GM12891 (cell line): ENCODE measurements around the gene CT83.

Experiments
- PAX5 ChIP-seq: IDR thresholded peaks from 2 replicates; pipeline ENCODE4 v1.6.1; 2011; ENCODE audit warnings: low read length, moderate library complexity, mild to moderate bottlenecking; ENCODE audit not compliant: insufficient read depth, severe bottlenecking
- POLR2A ChIP-seq: IDR thresholded peaks from 2 replicates; pipeline ENCODE4 v1.6.1; 2011; ENCODE audit warnings: low read depth, low read length, control low read depth
- POLR2AphosphoS5 ChIP-seq: IDR thresholded peaks from 2 replicates; pipeline ENCODE4 v1.6.1; 2011; ENCODE audit warnings: low read depth, low read length, control low read depth
- POU2F2 ChIP-seq: IDR thresholded peaks from 2 replicates; pipeline ENCODE4 v1.6.1; 2011; ENCODE audit warnings: low read depth, mild to moderate bottlenecking, control low read depth, low read length, moderate library complexity
- SPI1 ChIP-seq: IDR thresholded peaks from 2 replicates; pipeline ENCODE4 v1.6.1; 2011; ENCODE audit warnings: low read depth, low read length, control low read depth
- TAF1 ChIP-seq: IDR thresholded peaks from 2 replicates; pipeline ENCODE4 v1.6.1; 2011; ENCODE audit warnings: low read depth, low read length, control low read depth

DNA sequence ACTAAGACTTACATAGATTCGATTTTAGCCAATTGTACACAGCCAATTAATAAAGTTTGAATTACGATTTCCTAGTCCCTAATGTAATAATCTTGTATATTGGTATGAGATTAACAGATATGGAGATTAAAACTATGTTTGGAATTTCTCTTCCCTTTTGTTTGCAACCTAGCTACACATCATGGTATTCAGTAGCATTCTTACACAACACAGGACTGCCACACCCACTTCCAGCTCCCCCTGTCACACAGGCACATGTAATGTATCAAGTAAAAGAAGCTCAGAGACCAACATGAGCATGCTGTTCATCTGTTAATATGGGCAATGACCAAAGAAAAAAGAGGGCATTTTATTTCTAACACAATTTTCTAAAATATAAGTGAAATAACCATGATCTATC lies 13.6 kb downstream of the CT83 start:
- no peak for TF ChIP-seq POLR2A
- TF ChIP-seq POLR2AphosphoS5, result no peak
- TF ChIP-seq PAX5, result no peak
- no peak for TF ChIP-seq TAF1
- no peak for TF ChIP-seq SPI1
- TF ChIP-seq POU2F2, result no peak
